Cardiac septum (tissue), 1 donor: ENCODE results near the gene CACUL1. TPM values are rescaled to one million over a fixed set of nuclear protein-coding genes. Genes with fewer than 3 reads are reported as not detected.
"Not testable (repeated sequence)": the region's sequence is repeated elsewhere in the genome, so short reads cannot be mapped to it uniquely, and the experiment has no call there.

ENCODE experiments used
- DNase-seq: peaks from one replicate; pipeline ENCODE4 v3.0.0-alpha.2; 2020; ENCODE audit warnings: low spot score
- intact Hi-C: fragments of 100-400 bp; cut with DNase I; formaldehyde crosslinking; loops from one replicate; pipeline ENCODE4 v1.14.0; 2022
- total RNA-seq: library from RNA; stranded (reverse); fragmentation: NEBNext Ultra II Directional; extraction: Animal tissue kit (Norgen Biotek cat#: 25700); gene quantifications from one replicate; pipeline ENCODE4 v1.2.1, GENCODE V29; 2021
- donor health status: DM: no; HTN: no; CAD: no.

The CACUL1 gene
- total RNA-seq, 1 donor from 2014 or later, result 31.6 TPM

DNA sequence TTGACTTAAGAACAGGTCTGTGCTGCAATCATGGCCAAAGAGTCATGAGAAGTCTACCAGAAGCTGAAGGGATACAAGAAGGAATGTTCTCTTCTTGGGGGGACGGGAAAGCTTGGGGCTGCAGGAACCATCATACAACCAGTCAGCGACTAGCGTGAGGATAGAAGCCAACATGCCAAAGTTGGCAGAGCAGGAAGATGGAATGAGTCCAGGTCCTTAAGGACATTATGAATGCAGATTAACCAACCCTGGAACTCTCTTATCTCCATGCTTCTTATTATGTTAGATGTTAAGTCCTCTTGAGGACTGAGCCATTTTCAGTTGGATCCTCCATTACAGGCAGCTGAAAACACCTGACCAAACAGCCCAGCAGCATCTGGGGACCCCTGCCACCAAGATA is 17.2 kb upstream of the CACUL1 start:
- DNase-seq, result no peak
- intact Hi-C loops, result no loop called here

GRCh38 chr10:118769898-118770600 is 15.3 kb upstream of the CACUL1 start:
- no peak for DNase-seq
- intact Hi-C loops, result no loop called here

GRCh38 chr10:118768041-118768919 is 13.5 kb upstream of the CACUL1 start:
- DNase-seq, result no peak
- intact Hi-C loops, result no loop called here

DNA sequence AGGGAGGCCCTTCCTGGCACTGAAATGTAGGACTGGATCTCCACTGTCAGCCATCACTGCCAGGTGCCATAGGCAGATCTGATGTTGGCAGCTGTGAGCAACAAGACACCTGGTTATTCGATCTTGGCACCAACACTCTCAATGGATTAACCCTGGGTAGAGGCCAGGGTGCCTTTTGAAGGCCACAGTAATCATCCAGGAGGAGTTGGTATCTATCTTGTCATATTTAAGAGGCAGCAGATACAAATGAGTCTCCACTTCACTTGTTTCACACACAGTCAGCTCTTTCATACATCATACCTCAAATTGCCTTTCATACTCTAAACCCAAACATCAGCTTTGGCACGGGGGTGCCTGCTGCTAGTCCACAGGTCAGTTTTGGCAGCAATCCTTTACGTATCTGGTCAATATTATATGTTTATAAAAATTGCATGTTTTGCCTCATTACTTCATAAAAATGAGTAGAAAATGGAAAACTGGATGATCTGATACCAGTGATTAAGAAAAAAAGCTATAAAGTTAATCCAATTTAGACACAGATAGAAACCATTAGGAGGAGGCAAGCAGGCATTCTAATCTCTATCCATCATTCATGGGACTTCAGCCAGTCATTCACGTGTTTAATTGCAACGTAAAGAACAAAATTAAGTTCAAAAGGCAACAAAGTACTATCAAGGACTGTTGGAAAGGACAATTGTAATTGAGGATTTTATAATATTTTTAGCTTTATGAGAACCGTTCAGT is 12.7 kb upstream of the CACUL1 start:
- no peak for DNase-seq
- intact Hi-C loops, result no loop called here

DNA sequence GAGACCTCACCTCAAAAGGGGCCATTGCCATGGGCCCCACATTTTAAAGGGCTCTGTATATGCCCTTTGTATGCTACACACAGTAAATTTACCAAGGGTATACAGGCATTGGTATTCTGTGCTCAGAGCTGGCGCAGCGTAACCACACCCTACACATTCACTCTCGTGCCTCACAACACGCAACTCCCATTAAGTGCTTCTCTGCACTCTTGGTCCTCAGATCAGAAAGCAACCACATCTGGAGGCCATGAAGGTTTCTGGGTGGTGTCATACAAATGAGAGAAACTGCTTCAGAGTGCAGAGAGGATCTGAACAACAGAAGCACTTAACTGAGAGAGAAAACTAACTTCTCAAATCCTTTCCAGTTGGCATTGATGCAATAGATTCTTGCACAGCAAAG is 9.4 kb upstream of the CACUL1 start:
- intact Hi-C loops, result no loop called here
- DNase-seq, result no peak

GRCh38 chr10:118763202-118763988 is 8.6 kb upstream of the CACUL1 start:
- intact Hi-C loops, result no loop called here
- no peak for DNase-seq

GRCh38 chr10:118760265-118760664 is 5.5 kb upstream of the CACUL1 start:
- intact Hi-C loops, result no loop called here
- no peak for DNase-seq

DNA sequence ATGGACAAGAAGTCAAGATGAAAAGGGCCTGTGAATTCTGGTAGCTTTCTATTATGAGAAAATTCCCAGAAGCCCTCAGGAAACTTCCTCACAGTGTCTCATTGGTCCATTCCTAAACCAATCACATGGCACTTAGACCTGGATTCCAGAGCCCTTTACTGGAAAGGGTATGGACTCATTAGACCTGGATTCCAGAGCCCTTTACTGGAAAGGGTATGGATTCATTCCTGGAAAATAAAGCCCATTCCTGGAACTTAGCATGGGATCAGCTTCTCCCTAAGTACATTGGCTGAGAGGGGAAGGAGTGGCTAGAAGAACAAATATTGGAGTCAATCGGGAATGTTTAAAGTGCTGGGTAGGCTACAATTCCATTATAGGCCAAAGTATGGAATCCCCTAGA is 3.7 kb upstream of the CACUL1 start:
- intact Hi-C loops, result loop anchor here (5.0 to 10.0 kb wide), 2 partner anchors 269 to 414 kb away; partner anchors contain the start of genes FAM204A and NANOS1

DNA sequence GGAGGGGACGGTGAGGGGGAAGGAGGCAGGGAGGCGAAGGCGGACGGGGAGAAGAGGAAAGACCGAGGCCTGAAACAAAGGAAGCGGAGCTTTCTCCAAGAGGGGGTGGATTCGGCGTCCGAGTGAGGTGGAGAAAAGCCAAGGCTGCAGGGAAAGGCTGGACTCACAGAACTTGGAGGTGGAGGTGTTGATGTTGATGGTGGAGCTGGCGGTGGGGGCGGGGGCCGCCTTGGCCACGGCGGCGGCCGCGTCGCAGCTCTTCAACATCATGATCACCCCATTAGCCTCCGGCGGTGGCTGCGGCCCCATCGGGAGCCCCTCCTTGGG is 578 bp downstream of the CACUL1 start:
- DNase-seq, result peak; percentile 78
- intact Hi-C loops, result loop anchor here (2.0 to 10.0 kb wide), 2 partner anchors 327 to 409 kb away; partner anchors contain the start of genes EIF3A and FAM204A

More for the DNA sequence above, 3.7 kb upstream of the CACUL1 start:
- DNase-seq, result no peak

GRCh38 chr10:118753331-118754228 is 1.2 kb downstream of the CACUL1 start:
- intact Hi-C loops, result loop anchor here (2.0 to 10.0 kb wide), 2 partner anchors 327 to 409 kb away; partner anchors contain the start of genes EIF3A and FAM204A
- DNase-seq, result no peak

GRCh38 chr10:118752409-118752808 is 2.4 kb downstream of the CACUL1 start:
- intact Hi-C loops, result loop anchor here (10.0 kb wide), 1 partner anchor 408 kb away; the partner anchor contains the start of gene FAM204A
- no peak for DNase-seq

- intact Hi-C loops, result loop anchor here (10.0 kb wide), 1 partner anchor 406 kb away; the partner anchor contains the start of gene FAM204A
- no peak for DNase-seq
Measured at GRCh38 chr10:118751265-118751664, 3.5 kb downstream of the CACUL1 start.

- intact Hi-C loops, result no loop called here
- no peak for DNase-seq
Measured at GRCh38 chr10:118748041-118748440, 6.7 kb downstream of the CACUL1 start.

GRCh38 chr10:118746246-118746645 is 8.5 kb downstream of the CACUL1 start:
- no peak for DNase-seq
- intact Hi-C loops, result no loop called here

DNA sequence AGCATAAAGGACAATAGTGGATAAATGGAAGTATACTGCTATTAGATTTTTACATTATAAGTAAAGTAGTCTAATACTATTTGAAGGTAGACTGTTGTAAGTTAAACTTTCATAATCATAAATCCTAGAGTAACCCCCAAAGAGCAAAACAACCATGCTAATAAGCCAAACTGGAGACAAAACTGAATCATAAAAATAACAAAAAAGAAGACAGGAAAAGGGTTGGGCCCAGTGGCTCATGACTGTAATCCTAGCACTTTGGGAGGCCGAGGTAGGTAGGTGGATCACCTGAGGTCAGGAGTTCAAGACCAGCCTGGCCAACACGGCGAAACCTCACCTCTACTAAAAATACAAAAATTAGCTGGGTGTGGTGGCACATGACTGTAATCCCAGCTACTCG is 9.7 kb downstream of the CACUL1 start:
- no peak for DNase-seq
- intact Hi-C loops, result no loop called here

DNA sequence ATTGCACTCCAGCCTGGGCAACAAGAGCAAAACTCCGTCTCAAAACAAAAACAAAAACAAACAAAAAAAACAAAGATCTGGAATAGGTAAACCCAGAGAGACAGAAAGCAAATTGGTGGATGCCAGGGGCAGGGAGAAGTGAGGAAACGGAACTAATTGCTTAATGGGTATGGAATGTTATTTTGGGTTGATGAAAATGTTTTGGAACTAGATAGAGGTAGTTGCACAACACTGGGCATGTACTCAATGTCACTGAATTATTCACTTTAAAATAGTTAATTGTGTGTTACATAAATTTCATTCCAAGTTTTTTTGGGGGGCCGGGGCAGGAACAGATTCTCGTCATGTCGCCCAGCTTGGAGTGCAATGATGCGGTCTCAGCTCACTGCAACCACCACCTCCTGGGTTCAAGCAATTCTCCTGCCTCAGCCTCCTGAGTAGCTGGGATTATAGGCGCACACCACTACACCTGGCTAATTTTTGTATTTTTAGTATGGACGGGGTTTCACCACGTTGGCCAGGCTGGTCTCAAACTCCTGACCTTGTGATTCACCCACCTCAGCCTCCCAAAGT is 10.3 kb downstream of the CACUL1 start:
- intact Hi-C loops, DNase-seq: not testable (repeated sequence)

DNA sequence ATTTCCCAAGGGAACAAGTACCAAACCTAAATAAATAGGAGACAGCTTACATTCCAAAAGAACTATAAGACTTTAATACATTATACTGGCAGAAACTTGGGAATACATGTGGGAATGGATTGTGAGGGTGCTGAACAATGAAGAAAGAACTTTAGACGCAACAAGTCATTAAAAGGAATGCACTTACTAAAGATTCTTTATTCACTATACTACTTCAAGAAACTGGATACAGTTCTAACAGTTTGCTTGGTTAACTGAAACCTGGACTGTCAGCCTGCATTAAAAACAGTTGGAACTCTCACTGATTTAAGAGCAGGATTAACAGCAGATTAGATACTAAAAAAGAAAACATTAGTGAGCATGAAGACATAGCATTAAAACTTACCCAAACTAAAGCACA is 12.0 kb downstream of the CACUL1 start:
- intact Hi-C loops, result no loop called here
- no peak for DNase-seq

DNA sequence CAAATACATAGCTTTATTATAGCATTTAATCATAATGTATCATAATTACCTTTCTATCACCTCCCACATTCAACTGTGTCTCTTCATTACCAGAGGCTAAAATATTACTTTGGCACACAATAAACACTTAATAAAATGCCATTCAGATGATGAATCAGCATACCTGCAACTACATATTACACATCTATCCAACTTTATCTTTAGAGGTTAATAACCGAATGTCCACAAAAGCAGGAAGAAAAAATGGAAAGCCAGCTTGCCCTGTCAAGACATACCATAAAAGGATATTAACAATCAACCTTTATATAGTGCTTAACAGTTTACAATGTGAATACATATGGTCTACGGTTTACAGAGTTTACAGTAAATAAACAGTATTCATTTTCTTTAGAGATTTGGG is 12.7 kb downstream of the CACUL1 start:
- intact Hi-C loops, result no loop called here

More for the DNA sequence above, 12.7 kb downstream of the CACUL1 start:
- DNase-seq, result no peak
